HG02588 (cell line): ENCODE results near the gene GPR150.
A peak's percentile ranks its signal among the peaks of the same experiment; 100 is the strongest.

Source experiments
- ATAC-seq: cut with Tn5 transposase; IDR thresholded peaks from one replicate; pipeline ENCODE4 v1.9.1; 2021; ENCODE audit warnings: mild to moderate bottlenecking, moderate library complexity; ENCODE audit not compliant: unreplicated experiment

The GPR150 gene

DNA sequence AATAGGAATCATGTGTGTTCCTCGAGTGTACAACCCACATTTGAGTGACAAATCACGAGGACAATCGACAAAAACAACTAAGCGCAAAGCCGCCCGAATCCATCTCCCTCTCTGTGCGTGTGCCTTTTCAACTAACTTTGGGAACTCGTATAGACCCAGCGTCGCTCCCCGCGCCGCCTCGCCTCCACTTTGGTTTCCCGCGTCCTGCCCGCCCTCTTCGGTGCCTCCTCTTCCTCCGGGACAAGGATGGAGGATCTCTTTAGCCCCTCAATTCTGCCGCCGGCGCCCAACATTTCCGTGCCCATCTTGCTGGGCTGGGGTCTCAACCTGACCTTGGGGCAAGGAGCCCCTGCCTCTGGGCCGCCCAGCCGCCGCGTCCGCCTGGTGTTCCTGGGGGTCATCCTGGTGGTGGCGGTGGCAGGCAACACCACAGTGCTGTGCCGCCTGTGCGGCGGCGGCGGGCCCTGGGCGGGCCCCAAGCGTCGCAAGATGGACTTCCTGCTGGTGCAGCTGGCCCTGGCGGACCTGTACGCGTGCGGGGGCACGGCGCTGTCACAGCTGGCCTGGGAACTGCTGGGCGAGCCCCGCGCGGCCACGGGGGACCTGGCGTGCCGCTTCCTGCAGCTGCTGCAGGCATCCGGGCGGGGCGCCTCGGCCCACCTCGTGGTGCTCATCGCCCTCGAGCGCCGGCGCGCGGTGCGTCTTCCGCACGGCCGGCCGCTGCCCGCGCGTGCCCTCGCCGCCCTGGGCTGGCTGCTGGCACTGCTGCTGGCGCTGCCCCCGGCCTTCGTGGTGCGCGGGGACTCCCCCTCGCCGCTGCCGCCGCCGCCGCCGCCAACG is at the start of gene GPR150:
TSS of gene GPR150 (plus strand) at position 58 of the 840 bp plus-strand sequence. CDS start at position 247, 189 bp downstream.
- peak; percentile 67 for ATAC-seq

DNA sequence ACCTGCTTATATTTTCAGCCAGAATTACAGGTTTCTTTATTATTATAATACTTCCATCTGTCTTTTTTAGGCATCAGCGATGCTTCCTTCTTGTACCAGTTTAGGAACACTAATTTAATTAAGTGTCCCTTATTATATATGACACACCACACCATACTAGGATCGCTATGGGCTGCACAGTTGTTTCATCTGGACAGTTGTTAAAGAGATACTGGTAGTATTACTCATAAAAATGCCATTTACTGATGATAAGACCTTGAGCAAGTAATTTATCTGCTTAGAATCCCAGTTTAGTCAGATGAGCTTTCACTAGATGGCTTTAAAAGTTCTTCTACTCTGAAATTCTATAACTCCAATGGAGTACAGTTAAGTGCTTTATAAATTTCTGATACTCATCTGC is 47.9 kb upstream of the GPR150 start:
- ATAC-seq, result no peak

DNA sequence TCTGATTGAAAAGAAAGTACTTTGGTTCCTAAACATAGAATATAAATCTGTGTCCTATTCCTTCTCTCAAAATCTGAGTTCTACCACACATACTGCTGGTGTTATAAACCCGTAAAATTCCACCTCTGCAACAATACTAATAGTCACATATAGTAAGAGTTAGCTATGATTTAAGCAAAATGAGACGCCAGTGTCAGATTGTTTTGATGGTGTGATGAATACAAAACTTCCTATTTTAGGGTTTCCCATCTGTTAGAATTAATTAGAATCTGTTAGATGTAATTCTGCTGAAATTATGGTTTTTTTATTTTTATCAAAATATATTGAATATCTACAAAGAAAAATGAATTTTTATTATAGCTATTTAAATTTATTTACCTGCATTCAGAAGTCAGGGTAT is 38.3 kb upstream of the GPR150 start:
- ATAC-seq, result no peak

DNA sequence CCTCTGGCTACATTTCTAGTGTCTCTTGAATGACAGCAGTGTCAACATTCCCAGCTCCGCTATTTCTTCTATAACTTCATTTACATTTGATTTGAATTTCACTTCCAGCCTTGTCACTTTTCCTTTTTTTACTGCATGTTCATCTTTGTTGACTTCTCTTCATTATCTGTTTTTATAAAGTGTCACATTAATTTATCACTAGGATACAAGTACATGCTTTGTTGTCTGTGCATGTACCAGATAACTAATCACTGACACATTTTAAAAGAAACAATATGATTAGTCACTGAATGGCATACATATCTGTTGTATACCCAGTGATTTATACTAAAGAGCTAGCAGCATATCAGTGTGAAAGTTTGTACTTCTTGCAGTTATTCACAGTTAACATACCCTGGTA is 35.9 kb upstream of the GPR150 start:
- ATAC-seq, result no peak

DNA sequence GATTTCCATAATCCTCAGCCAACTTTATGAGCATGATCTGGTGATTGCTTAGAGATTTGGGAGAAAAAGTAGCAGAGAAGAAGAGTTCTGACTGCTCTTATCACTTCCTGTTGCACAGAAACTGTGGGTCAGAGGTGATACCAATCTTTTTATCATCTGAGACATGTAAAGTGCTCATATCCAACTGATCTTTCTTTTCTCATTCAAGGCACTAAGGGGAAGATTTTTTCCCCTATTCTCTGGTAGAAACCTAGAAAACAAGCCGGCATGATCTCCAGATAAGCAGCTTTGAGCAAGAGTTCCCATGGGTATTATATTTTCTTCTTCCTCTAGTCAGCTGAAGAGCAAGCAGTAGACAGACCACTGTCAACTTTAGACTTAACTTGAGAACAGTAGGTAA is 29.0 kb upstream of the GPR150 start:
- ATAC-seq, result no peak

DNA sequence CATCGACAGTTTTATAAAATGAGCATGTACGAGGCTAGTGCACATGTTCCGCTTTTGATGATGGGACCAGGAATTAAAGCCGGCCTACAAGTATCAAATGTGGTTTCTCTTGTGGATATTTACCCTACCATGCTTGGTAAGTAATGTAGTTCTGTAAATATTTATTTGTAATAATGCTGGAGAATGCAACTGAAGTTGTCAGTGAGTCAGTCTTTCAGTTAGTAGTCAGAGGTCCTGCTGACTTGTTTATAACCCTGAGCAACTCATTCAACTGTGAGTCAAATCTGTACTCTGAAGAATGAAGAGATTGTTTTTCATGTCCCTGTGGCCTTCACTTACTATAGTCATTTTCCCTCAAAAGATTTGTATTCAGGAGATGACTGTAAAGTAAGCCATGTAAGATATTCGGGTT is 28.4 kb upstream of the GPR150 start:
- peak; percentile 84 for ATAC-seq

DNA sequence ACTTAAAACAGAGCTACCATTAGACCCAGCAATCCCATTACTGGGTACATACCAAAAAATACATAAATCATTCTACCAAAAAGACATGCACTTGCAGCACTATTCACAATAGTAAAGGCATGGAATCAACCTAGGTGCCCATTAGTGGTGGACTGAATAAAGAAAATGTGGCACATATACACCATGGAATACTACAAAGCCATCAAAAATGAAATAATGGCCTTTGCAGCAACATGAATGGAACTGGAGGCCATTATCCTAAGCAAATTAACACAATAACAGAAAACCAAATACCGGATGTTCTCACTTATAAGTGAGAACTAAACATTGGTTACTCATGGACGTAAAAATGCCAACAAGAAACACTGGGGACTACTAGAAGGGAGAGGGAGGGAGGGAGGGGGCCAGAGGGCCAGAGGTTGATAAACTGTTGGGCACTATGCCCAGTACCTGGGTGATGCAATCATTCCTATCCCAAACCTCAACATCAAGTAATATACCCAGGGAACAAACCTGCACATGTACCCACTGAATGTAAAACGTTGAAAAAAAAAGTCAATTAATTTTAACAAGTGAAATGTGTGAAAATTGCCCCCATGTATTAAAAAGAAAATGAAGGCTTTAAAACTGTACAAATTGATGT is 24.5 kb upstream of the GPR150 start:
- no peak for ATAC-seq

DNA sequence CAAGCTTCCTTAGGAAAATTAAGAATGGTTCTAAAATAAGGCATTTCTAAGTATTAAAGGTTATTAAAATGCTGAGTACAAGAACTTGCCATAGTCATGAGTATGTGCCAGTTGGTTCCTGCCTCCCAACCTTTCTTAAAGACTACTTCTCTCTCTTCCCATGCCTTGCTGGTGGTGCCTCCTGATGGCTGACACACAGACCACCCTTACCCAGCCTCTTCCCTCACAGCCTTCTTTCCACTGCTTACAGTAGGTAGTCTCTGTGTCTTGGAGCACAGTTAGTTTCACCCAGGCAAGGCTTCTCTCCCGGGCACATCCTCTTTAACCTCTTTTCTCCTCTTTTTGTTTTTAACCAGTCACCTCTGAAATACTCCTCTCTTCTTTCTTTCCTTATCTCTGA is 20.6 kb upstream of the GPR150 start:
- ATAC-seq, result no peak

DNA sequence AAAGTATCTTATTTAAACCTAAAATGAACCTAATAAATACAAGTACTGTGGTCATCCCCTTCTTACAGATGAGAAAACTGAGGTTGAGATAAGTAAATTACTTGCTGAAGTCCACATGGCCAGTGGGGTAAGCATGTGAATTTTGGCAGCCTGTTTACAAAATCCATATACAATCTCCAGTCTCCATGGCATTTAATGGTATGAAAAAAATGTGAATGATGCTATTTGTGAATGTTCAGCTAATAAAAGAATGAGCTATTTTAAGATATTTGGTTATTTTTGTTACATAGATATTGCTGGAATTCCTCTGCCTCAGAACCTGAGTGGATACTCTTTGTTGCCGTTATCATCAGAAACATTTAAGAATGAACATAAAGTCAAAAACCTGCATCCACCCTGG is 19.3 kb upstream of the GPR150 start:
- ATAC-seq, result no peak

DNA sequence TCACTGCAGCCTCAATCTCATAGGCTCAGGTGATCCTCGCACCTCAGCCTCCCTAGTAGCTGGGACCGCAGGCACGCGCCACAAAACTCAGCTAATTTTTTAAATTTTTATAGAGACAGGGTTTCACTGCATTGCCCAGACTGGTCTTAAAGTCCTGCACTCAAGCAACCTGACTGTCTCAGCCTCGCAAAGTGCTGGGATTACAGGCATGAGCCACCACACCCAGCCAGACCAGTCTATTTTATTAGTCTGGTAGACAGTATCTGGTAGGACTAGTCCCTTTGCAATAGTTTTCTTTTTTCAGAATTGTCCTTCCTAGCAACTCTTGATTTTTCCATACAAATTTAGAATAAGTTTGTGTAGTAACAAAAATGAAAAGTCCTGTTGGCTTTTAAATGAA is 14.1 kb upstream of the GPR150 start:
- no peak for ATAC-seq

DNA sequence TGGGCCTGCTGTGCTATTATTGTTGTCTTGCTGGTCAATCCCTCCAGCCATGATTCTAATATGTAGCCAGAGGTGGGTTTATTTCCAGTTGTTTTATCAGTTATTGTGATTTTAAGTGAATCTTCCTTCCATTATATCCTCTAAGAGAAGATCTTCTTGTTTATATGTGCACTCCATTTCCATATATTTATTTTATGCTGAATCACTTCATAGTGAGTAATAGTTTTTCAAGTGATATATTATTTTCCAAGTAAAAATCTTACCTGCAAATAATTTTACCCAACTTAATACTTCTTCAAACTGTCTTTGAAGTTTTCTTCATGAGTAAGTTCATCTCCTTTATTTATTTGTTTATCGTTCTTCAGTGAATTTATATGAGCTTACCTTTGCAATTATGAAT is 13.5 kb upstream of the GPR150 start:
- no peak for ATAC-seq

DNA sequence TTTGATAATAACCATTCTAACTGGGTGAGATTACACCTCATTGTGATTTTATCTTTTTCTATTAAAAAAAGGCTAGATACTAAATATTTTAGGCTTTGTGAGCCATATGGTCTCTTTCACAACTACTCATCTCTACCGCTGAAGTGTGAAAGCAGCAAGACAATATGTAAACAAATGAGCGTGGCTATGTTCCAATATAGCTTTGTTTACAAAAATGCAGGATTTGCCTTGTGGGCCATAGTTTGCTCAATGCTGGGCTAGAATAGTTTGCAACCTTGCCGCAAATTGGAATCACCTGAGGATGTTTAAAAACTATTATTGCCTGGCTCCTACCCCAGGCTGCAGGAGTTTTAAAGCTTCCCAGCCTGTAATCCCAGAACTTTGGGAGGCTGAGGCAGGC is 10.2 kb upstream of the GPR150 start:
- no peak for ATAC-seq

DNA sequence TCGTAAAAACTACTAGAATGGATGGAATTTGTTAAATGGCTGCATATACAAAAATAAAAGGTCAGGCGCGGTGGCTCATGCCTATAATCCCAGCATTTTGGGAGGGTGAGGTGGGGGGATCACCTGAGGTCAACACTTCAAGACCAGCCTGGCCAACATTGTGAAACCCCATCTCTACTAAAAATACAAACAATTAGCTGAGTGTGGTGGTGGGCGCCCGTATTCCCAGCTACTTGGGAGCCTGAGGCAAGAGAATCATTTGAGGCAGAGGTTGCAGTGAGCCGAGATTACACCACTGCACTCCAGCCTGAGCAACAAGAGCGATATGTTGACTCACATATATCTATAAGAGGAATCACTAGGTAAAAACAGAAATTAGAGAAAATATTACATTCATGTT is 9.3 kb upstream of the GPR150 start:
- ATAC-seq, result no peak

DNA sequence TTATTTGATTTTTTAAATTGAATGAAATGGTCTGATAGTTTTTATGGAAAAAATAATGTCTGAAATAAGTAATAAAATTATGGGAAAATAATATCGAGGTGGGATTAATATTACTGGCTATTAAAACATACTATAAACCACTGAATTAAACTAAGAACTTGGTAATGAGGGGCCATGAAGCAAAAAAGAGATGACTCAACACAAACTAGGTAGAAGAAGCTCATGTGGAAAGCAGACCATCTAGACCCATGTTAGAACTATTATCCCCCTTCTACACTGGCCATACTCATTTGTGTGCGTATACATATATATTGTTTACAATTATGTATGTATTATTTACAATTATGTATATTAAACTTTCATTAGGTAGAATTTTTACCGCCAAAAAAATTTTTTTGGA is 8.5 kb upstream of the GPR150 start:
- no peak for ATAC-seq

DNA sequence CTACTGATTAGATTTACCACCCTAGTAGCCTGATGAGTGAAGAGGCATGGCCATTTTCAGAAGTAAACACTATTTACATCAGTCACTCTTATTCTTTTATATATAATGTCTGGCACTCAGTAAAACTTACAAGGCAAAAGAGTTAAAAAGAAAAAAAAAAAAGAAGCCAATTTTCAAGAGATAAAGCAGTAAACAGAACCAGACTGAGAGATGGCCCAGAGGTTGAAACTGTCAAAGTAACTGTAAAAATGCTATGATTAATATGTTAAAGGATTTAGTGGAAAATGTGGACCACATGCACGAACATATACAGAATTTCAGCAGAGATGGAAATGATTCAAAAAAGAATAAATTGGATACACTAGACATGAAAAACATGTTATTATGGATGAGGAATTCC is 6.4 kb upstream of the GPR150 start:
- ATAC-seq, result no peak

DNA sequence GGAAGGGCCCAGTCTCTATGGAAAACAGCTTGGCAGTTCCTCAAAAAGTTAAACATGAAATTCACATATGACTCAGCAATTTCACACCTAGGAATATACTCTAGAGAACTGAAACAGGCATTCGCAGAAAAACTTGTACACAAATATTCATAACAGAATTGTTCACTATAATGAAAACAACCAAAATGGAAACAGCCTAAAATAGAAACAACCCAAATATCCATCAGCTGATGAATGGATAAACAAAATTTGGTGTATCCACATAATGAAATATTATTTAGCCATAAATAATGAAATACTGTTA is 4.8 kb upstream of the GPR150 start:
- peak; percentile 40 for ATAC-seq

DNA sequence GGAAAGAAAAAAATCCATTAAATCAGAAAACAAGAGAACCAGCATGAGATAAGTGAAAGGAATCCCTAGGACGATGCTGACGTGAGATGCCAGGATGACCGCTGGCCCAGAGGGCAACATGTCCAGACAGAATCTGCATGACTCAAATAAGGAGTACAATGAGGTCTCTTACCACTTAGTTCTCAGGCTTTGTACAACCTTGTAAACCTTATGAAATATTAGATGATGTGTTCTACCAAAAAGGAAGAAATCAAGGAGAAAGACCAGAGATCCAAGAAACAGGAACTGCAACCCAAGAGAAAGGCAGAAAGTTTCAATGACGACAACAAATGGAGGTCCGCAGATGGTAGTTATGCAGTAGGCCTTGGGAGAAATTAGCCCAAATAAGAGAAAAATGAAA is 2.8 kb upstream of the GPR150 start:
- ATAC-seq, result no peak

DNA sequence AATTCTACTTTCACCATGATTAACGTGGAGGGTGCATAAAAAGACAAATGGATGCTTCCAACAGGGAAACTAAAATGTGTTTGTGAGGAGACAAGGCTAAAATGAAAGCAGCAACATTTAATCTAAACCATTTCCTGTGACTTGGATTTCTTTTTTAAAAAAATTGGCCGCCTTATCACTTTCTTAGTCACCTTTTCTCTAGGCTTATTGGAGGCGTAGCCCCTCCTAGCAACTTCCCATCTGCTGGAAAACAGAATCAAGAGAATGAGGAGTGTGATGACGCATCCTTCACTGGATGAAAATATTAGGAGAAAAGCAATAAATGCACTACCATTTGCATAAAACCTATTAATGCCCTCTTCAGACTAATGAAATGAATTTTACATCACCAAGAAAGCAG is 791 bp upstream of the GPR150 start:
- no peak for ATAC-seq

DNA sequence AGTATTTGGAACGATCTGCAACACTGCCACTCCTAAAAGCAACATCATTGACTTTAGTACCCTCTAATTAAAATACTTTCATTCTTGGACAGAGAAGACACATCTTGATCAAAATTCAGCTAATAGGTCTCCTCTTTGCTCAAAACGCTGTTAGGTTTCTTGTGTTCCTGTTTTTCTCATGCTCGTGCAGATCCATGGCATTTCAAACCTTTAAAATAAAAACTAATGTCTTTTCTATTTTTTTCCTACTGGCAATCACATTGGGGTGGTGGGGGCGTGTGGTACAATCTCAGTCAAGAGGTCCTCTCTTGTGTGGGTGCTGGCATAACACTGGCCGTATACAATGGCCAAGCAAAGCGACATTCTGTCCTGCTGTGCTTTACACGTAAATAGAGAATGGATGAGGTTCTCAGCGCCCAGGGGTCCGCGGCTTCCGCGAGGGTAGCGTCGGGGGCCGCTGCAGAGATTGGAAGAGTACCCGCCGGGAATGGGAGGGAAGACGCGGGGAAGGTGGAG is 315 bp upstream of the GPR150 start:
- no peak for ATAC-seq

DNA sequence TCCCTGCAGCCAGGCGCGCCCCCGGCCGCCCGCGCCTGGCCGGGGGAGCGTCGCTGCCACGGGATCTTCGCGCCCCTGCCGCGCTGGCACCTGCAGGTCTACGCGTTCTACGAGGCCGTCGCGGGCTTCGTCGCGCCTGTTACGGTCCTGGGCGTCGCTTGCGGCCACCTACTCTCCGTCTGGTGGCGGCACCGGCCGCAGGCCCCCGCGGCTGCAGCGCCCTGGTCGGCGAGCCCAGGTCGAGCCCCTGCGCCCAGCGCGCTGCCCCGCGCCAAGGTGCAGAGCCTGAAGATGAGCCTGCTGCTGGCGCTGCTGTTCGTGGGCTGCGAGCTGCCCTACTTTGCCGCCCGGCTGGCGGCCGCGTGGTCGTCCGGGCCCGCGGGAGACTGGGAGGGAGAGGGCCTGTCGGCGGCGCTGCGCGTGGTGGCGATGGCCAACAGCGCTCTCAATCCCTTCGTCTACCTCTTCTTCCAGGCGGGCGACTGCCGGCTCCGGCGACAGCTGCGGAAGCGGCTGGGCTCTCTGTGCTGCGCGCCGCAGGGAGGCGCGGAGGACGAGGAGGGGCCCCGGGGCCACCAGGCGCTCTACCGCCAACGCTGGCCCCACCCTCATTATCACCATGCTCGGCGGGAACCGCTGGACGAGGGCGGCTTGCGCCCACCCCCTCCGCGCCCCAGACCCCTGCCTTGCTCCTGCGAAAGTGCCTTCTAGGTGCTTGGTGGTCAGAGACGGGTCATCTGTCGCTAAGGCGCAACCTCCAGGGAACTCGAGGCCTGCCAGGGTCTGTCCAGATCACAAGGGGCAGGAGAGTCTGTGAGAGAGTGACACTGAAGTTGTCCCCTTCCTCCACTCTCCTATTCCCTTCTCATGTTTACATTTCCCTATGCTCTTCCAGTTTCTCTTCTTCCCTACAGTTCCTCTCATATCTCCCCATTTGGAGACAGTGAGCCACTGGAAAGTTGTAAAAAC is 1.3 kb downstream of the GPR150 start:
- ATAC-seq, result peak; percentile 44

DNA sequence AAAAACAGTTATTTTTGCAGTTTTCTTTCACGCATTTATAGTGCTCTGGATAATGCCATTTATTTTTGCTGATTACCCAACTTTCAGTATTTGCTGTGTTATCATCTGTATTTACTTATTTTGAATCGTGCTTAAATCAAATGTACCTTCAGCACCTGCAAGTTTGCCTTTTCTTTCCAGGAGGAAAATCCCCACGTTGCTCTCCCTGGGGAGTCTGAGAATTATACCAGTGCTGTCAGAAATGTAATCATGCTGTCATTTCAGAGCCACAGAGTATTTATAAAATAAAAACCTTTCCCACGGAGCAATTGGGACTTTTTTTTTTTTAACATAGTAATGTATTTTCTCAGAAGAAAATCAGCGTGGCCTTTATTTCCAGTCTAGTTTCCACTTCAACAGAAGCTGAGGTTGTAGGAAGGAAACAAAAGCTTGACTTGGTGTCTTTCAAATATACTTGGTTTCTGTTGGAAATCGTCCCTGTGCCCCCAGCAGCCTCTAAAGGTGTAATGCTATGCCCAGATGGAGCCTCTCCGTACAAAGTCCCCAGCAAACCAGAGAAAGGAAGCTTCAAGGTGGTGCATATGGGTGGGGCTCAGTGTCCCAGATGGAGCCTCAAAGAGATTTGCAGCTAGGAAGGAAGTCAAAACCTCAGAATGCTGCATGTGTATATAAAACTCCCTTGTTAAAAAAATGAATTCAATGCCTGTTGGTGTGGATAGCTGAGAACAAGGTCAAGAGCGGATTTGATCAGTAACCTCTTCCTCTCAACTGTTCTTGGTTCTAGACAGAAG is 2.1 kb downstream of the GPR150 start:
- no peak for ATAC-seq
